Measurements from ENCODE around the gene SIPA1L3. TPM values are rescaled to one million over a fixed set of nuclear protein-coding genes. Genes with fewer than 3 reads are reported as not detected.

SIPA1L3 gene
- total and polyA plus RNA-seq, 10 of the 15 experiments (the other 5 are each of a cell fraction or from before 2014, with no cell fraction given): 0.24 to 66.2 (median 19.1) TPM

- BruUV-seq (replicated peaks): TSS peak; percentile 32
- ChIA-PET POLR2A (interaction anchor here (1.0 kb wide), 1 partner anchor 25 kb away, joined by 4 read pairs; no protein-coding TSS in a partner anchor), SMC1A (ENCODE audit: uncharacterized antibody, unreplicated experiment) (no interaction called here), CTCF (no interaction called here), RAD21 (ENCODE audit: unreplicated experiment) (no interaction called here)
- Histone ChIP-seq H3K27me3 (replicated peaks in 1 of 2; ENCODE audit: control insufficient read depth in 2 of 2, insufficient read depth in 2 of 2, low read length in 1 of 2) (no peaks in the 10 kb centered on the region), H3K4me1 (ENCODE audit: control insufficient read depth, insufficient read depth, low read length) (peaks cover 16% of the 10 kb centered on the region), H2AFZ (ENCODE audit: control insufficient read depth, low read depth, low read length) (no peak overlapping the region), H4K20me1 (ENCODE audit: control insufficient read depth, insufficient read depth) (no peaks in the 10 kb centered on the region; the same call in 1 of the 2 replicates), H3K27ac (ENCODE audit: control insufficient read depth, insufficient read depth) (no peak overlapping the region), H3K4me2 (ENCODE audit: control insufficient read depth, insufficient read depth) (no peak overlapping the region), H3K9me3 (replicated peaks; ENCODE audit: control insufficient read depth, insufficient read depth, low read length) (no peaks in the 10 kb centered on the region; the same call in 2 of the 3 replicates), H3K36me3 (ENCODE audit: control insufficient read depth in 2 of 2, insufficient read depth in 2 of 2, low read length in 1 of 2) (peaks cover 3 to 6% of the 10 kb centered on the region in 2 experiments; a peak in 3 of 4 replicates), H3K4me3 (no peak overlapping the region), H3K79me2 (ENCODE audit: control insufficient read depth, insufficient read depth, low read length) (peaks cover 53% of the 10 kb centered on the region), H3K9ac (ENCODE audit: control insufficient read depth, insufficient read depth, low read length) (no peak overlapping the region)
- WGBS (ENCODE audit: insufficient coverage, insufficient replicate concordance, low lambda C conversion rate, missing lambda C conversion rate): 83% methylated on average over 5 of the region's 6 CpGs
- no peak for DNase-seq (ENCODE audit: low read depth, low spot score)
- FAIRE-seq: no peak
- intact Hi-C loops (cut with micrococcal nuclease; ENCODE audit: unreplicated experiment): no loop called here
- in situ Hi-C loops (cut with MboI): no loop called here
- no peak for ATAC-seq
- TF ChIP-seq SREBF1 (IDR thresholded peaks at IDR 0.05; ENCODE audit: low read length): no peak
- no peak for TF ChIP-seq ZBTB40 (IDR thresholded peaks at IDR 0.05; ENCODE audit: borderline replicate concordance)
- no peak for TF ChIP-seq GABPA (IDR thresholded peaks at IDR 0.05; ENCODE audit: low read depth)
- no peak for TF ChIP-seq HDGF (IDR thresholded peaks at IDR 0.05)
- no peak for TF ChIP-seq PML (IDR thresholded peaks at IDR 0.05; ENCODE audit: low read length)
- no peak for TF ChIP-seq IRF5 (IDR thresholded peaks at IDR 0.05; ENCODE audit: borderline replicate concordance)
- no peak for TF ChIP-seq E4F1 (IDR thresholded peaks at IDR 0.05; ENCODE audit: borderline replicate concordance, partially characterized antibody)
- no peak for TF ChIP-seq ELK1 (IDR thresholded peaks at IDR 0.05; ENCODE audit: low read depth, low read length)
- no peak for TF ChIP-seq EGR1 (IDR thresholded peaks at IDR 0.05; ENCODE audit: borderline replicate concordance in 1 of 2, low read depth in 2 of 2, low read length in 2 of 2)
- TF ChIP-seq MTA2 (IDR thresholded peaks at IDR 0.05; ENCODE audit: low read depth): no peak
- TF ChIP-seq E2F4 (IDR thresholded peaks at IDR 0.05; ENCODE audit: low read depth, low read length): no peak
- no peak for TF ChIP-seq POLR2A (IDR thresholded peaks at IDR 0.05; ENCODE audit: low read depth, low read length)
- TF ChIP-seq SUZ12 (IDR thresholded peaks at IDR 0.05; ENCODE audit: unreplicated experiment): no peak
- TF ChIP-seq ZNF622 (IDR thresholded peaks at IDR 0.05): no peak
- no peak for TF ChIP-seq SREBF2 (IDR thresholded peaks at IDR 0.05; ENCODE audit: low read length)
- TF ChIP-seq YBX1 (IDR thresholded peaks at IDR 0.05): no peak
Measured at GRCh38 chr19:37948362-37948761, 41.4 kb downstream of the SIPA1L3 start.

Data from GM12878 (cell line).